ENCODE data around the gene LRP1B.
"Not testable (repeated sequence)": the region's sequence is repeated elsewhere in the genome, so short reads cannot be mapped to it uniquely, and the experiment has no call there.

LRP1B gene

DNA sequence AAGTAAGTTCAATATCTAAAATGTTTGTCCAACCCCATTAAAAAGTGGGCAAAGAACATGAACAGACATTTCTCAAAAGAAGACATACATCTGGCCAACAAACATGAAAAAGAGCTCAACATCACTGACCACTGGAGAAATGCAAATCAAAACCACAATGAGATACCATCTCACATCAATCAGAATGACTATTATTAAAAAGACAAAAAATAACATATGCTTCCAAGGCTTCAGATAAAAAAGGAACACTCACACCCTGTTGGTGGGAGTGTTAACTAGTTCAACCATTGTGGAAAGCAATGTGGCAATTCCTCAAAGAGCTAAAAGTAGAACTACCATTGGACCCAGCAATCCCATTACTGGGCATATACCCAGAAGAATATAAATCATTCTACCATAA is 931.1 kb downstream of the LRP1B start:
- FAIRE-seq: no peak

DNA sequence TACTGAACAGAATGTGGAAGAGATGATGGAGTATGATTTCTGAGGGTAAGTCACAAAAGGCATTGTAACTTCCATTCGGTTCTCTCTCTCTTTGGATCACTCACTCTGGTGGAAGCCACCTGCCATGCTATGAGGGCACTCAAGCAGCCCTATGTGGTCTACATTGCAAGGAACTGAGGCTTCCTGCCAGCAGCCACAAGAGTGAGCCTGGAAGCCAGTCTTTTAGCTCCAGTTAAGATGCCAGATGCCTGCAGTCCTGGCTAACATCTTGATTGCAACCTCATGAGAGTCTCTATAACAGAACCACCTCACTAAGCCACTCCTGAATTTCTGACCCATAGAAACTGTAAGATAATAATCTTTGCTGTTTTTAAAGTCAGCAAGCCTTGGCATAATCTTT is 935.7 kb downstream of the LRP1B start:
- FAIRE-seq: no peak

DNA sequence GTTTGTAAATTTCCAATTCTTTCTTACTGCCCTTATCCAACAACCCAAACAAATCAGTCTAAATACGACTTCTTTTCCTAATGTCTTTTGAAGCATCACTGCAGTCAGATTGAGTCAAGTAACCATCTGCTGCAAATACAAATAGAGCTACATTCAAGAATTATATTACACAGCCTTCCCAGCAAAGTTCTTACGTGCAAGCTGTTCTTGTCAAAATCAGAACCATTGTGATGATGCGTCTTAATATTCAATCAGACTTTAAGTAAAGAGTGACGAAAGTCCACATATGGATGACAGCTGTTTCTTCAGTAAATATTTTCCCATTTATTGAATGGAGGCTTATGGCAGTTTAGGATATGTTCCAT is 943.8 kb downstream of the LRP1B start:
- no peak for FAIRE-seq

DNA sequence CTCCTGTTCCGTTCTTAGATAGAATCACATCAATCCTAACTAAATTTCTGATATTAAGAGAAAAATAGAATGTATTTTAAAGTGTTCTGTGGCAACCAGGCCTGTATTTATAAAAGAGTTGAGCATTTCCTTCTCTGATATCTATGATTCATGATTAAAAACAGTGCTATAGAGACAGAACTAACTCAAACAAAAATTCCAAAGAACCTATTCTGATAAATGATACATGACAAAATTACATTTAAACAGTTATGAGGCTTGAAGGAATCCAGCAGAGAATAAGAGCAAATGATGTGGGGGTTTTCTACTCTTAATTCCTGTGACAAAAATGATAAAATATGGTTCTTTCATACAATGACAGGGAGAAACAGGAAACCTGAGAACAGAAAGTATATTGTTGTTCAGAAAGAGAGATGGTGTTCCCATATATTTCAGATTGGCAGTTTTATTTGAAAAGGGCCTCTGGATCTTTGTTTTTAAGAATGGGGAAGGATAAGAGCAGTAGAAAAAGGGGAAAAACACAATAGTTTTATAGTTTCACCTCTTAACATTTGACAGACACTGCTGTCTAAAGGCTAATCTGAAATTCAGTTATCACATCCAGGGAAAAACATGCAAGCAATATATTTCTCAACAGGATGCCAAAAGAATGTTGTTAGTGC is 944.3 kb downstream of the LRP1B start:
- FAIRE-seq: no peak

DNA sequence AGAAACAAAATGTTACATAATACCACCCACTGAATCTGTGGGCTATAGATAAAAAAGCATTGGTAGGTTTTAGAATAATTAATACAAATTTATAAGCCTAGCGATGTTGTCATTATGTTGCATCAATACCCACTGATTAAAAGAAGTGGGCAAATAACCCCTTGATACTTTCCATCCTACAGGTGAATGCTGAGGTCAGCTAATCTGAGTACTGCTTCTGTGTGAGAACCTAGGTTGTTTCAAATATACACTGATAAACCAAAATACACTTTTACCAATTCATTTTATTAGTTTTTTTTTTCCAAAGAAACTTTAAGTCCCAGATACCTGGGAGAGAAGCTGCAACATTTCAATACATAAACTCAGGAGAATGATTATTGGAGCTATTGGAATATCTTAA is 948.6 kb downstream of the LRP1B start:
- no peak for FAIRE-seq

DNA sequence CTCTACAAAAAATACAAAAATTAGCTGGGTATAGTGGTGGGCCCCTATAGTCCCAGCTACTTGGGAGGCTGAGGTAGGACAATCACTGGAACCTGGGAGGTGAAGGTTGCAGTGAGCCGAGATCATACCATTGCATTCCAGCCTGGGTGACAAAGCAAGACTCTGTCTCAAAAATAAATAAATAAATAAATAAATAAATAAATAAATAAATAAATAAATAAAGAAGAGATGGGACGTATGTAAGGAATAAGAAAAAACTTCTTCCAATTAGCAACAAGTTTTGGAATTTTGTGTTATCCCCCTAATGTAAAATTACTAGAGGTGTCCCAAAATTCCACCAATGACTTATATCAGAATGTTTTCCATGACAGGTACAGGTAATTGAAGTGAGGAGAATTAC is 961.7 kb downstream of the LRP1B start:
- FAIRE-seq: not testable (repeated sequence)

DNA sequence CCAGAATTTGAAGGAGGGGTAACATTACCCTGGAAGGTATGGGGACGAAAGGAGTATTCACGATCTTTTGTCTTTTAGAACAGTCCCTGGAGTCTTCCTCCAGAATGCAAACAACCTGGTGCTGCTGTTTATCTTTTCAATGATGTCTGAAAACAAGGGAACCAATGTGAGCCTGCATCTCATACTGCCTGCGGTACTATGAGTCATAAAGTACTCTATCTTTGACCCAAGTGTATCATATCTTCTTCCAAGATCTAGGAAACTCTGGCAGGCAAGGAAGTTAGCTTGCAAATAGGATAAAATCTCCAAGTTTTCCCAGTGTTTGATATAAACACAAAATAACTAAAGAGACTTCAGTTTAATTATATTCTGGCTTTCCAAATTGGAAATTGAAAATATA is 968.5 kb downstream of the LRP1B start:
- FAIRE-seq: no peak

DNA sequence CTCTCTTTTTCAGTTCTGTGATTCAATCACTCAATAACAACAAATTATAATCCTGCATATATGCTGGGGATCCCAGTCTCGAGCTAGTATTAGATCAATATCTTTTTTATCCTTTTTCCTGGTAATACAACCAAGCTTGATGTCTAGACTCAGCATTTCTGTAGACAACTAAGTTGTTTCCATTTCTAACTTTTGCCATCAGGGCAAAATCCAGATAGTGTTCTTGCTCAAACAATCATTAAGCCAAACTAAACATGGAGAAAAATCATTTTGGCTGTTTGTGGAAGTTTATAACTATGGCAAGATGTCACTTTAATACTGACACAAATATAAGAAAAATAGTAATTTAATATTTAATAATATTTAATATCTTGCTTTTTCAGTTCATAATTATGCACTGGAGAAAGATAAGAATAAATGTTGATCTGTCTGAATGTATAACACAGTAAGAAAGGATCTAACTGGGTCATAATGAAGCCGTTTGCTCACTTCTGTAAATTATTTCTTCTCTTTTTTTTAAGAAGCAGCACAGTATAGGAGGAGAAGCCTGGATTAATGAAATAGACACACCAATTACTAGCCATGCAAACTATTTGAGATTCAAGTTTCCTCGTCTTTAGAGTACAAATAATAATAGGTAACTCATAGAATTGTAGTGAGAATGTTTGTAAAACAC is 979.1 kb downstream of the LRP1B start:
- FAIRE-seq: no peak

DNA sequence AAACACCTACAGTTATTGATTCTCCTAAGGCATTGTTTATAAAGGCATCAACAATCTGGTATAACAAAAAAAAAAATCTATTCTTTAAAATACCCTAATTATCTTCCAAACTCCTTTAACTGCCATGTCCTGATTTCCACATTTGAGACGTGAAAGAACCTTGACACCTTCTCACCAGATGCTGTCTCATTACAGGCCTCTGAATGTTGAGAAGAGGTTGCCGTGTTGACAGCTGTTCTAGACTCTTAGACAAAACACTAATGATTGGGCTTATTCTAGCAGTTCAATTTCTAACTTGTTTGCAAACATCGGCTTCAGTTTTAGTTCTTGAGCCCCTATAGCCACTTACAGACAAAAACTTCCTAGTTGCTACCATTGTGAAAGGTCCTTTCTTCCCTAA is 988.8 kb downstream of the LRP1B start:
- no peak for FAIRE-seq

DNA sequence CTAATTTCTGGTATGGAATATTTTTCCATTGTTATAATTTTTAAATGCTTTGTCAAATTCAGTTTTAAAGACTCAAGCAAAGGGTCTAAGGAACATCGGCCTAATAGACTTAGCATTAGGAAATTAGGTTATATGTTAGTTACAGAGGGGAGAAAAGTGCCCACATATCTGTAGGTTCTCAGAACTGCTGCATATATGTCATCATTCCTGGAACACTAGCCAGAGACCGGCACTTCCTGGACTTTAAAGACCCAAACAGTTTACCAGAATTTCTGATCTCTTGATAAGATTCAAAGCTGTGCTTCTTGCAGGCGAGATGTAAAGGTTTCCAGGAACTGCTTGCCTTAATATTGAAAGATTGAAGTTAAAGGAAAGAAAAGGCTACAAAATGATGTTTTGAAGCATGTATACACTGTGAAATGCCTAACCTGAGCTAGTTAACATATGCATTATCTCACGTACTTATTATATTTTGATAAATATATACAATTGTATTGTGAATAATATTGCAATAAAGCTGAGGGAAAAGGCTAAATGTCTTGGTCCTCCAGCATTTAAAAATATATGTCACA is 993.6 kb downstream of the LRP1B start:
- FAIRE-seq: no peak

DNA sequence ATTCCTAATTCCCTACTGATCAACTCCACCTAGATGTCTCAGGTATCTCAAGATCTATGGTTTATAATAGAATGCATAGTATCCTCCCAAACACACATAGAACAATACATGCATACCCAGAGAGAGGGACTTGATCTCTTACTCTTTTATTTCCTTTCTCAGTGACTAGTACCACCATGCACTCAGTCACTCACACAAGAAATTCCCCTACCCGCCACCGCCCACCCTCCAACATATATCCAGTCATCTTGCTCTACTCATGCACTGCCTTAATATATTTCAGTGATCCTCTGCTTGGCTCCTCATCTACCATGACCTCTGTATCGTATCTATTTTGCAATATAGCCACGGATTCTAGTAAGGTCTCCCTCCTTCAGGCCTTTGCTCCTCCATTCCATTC is 996.9 kb downstream of the LRP1B start:
- no peak for FAIRE-seq

DNA sequence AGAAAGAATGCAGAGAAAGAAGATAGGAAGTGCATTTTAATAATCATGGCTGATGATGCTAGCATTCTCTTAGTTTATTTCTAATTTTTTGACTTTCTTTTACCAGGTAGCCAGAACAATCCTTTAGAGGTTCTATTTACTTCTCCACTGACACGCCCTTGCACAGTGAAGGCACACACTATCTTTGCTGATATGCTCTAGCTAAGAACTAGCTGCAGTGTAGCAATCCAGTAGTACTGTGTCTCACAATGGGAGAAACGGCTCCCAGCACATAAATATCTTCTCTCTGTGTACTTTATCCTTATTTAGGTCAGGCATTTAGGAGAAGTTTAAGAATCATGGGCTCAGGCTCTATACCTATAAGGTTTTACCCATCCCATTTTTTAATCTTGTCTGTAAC is 1005.4 kb downstream of the LRP1B start:
- FAIRE-seq: no peak

DNA sequence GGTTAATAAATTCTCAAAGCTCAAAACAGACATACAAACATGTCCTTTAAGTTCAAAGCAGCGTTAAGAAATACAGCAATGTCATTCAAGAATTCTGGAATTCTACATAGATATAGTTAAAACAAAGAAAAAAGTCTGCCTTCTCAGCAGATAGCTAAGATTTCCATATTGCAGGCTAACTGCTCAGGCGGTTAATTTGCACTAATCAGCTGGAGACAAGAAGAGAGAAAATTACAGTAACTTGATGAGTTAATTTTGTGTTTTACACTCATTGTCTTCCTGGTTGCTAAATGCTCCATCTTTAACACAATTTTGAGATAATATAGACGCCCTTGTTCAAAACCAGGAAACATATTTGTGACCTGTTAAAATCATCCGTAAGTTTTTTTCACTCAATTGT is 1012.0 kb downstream of the LRP1B start:
- no peak for FAIRE-seq

DNA sequence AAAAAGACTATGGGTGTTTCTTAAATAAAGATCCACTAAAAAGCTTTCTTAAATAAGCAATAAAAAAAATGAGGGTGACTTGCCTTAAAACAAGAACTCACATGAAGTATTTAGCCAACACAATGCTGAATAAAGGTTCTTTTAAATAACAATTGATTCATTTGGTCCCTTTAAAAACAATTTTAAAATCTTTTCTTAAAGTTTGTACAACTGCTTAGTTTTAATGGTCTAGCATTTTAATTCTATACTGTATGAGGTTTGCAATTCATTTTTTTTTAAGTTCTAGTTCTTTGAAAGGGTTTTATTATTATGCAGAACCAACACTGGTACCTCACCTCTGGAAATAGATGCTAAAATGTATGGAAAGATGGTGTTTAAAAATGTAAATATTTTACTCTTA is 1017.5 kb downstream of the LRP1B start:
- FAIRE-seq: no peak

DNA sequence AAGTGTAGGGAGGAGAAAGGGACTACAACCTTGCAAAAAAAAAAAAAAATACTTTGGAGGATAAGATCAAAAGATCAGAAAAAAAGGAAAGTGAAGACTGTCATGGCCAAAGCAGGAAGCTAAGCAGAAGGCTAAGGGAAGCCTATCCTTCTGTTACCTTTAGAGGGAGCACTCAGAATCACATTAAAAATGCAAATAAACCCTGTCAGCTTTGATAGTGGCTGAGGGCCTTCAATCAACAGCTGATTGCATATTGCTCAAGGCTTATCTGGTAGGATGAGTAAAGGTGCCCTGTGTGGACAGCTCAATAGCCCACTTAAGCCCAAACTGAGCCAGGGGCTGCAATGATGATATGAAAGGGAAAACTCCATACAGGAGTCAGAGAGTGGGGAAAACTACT is 1021.2 kb downstream of the LRP1B start:
- no peak for FAIRE-seq

DNA sequence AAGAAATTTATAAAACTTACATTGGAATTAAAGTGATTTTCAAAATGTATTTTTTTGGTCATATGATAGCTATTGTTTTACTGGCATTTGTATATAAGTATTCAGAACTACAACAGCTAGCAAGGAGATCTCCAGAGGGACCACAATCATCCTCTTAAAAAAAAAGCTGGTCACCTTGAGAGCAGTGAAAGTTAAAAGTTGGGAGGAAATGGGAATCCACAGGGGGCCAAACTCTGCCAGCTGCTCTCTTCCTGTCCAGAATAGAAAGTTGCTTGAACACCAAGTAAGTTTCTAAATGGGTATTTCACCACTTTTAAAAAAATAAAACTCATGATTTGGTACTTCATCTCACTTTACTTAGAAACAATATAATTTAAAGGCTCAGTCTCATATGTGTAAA is 1025.1 kb downstream of the LRP1B start:
- FAIRE-seq: no peak

DNA sequence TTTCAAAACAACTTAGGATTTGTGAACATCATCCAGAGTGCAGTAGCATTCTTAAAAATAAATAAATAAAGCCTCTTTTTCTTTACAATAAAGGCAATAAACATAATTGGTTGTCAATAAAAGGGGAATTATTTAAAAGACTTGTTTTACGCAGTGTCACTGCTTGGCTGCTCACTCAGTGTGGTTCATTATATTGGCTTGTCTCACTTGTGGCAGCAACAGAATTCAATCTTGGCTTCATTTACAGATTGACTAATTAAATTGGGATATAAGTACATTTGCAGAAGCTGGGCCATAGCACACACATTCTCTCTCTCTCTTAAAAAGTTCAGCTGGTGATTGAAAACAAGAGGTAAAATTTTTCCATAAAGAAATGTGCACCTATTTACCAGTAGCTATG is 1027.6 kb downstream of the LRP1B start:
- no peak for FAIRE-seq

DNA sequence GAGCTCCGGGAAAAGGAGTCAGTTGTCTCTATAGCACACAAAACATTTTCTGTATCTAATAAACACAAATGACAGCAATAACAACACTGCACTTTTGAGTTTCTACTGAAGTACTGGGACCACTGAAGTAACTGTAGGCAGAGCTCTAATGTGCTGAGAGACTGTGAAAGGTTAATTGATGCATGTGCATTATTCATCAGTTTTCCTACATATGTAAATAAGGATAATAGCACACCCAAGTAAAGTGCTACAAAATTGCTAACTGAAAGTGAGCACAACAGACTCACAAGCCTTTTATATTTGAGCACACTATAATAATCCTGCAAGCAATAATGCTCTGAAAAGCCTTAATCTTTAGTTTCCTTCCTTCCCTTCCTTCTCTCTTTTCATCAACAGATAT is 1051.6 kb downstream of the LRP1B start:
- no peak for FAIRE-seq

DNA sequence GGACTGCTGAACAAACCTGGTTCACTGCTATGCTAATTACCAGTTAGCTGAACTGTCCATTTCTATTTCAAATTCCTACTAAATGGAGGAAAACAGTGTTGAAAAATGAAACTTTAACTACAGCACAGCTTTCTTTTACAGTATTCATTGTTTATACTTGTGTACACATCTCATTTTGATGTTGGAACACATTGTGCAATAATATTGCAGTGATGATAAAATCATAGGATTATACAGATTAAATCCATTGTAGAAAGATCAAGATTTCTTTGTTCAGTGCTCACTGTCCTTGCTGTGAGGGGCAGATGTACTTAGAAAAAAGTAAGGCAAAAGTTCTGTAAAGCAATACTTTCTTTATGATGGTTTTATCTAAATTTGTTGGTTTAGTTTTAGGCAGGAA is 1055.1 kb downstream of the LRP1B start:
- FAIRE-seq: no peak

DNA sequence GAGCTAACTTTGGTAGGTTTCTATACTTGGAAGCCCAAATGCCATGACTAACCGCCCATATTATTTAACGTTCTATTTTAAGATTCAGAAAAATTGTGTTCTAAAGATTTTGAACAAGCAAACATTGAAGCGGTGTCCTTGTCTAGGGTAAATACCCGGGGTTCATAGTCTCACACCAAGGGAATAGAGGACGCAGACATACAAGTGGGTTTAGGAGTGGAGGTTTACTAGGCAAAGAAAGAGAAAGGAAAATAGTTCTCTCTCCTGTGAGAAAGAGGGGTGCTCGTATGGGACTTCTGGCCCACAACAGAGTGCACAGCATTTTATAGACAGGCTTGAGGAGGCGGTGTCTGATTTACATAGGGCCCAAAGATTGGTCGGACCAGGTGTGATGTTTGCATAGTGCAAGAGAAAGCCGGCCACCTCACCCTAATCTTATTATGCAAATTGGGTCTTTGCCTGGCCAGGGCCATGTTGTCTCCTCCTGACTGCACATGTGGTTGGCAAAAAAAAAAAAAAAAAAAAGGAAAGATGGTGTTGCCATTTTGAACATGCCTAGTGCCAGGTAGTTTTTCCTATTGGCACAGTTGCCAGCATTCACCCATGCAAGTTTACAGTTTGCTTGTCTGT is 1062.6 kb downstream of the LRP1B start:
- FAIRE-seq: no peak

DNA sequence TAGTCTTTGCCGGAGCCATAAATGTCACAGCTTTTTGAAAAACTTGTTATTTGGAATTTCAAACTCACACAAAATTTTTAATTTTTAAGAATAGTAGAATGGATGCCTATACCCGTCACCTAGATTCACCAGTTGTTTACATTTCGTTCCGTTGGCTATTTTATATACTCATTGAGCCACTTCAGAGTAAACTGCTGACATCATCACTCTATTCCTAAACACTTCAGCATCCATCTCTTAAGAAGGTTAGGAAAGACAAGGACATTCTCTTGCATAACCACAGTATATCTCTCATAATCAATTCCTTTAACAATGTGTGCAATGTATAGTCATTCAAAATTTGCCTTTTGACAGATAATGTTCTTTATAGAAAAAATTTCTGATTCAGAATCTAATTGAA is 1065.8 kb downstream of the LRP1B start:
- no peak for FAIRE-seq

DNA sequence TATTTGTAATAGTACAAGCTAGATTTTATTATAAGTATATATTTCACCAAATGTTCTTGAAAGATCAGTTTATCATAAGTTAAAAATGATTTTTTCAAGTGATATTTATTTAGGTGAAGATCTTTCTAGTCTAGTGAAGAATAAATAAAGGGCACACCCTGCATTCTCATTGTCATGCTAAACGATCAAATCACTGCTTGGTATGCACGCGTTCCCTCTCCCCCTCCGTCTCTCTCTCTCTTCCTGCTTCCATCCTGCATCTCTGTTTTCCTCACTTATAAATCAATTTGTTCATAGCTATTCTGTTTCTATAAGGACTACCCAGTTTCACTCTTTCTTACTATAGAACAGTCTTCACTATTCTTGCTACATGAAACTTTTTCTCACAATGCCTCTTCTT is 1067.4 kb downstream of the LRP1B start:
- FAIRE-seq: no peak

DNA sequence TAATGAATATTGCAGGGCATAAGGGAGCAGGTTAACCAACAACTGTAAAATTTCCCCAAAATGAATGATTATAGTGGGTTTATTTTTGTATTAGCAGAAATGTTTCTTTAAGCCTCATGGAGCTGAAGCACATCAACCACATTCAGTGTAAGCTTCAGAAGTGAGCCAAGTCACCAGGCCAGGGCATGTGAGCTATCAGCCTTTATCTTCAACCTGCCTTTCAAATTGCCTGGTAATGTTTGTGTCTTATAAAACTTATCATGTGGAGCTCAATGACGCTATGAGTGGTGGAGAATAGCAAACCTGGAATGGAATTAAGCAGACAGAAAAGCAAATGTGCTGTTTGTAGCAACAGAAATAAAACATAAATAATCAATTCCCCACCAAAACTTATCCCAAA is 1068.4 kb downstream of the LRP1B start:
- FAIRE-seq: no peak

DNA sequence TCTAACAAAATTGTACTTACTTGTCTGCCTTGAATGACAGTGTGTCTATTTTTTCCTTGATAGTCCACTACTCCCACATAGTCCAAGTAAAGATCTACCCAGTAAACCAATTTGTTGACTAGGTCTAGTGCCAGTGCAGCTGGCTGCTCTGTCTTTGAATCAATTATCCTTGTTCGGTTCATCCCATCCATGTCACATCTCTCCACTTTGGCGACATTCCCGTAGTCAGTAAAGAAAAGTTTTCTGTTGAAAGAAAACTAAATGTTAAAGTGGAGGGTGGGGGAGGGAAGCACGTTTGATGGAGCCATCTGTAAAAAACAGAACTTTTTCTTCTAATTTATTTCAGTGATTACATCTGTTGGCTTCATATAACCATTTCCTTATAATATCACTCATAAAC is 1068.8 kb downstream of the LRP1B start:
- FAIRE-seq: no peak

Data from endometrium (tissue), 2 donors.